RPMI8226 (cell line): Measurements from ENCODE around the gene AFF3.

ENCODE experiments used
- DNase-seq: peaks from one replicate; pipeline ENCODE4 v3.0.0-alpha.2; 2015

The AFF3 gene

GRCh38 chr2:99648906-99649789, 493.2 kb downstream of the AFF3 start:
- DNase-seq: no peak

DNA sequence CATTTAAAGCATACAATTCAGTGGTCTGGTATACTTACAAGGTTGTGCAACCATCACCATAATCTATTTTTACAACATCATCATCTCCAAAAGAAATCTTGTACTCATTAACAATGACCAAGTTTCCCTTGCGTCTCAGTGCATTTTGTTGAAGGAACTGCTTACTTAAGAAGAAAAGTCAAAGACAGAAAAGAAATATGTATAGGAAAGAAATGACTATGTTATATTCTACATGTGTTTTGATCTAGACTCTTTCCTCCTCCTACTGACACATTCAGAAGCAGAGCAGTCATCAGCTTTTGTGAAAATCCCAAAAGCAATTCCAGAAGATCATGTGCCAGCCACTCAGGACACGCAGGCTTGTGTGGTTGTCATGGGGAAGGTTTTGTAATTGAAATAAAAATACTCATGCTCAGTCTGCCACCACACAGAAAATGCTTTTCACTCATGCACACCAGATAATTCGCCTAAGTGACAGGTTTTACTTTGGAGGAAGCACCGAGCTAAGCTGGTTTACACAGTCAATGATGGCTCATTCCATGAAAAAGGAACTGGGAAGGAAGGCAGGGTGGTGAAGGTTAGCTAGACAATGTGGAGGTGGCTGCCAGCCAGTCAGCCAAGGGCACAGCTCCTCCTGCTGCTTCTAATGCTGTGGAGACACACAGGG, 494.1 kb downstream of the AFF3 start:
- no peak for DNase-seq

DNA sequence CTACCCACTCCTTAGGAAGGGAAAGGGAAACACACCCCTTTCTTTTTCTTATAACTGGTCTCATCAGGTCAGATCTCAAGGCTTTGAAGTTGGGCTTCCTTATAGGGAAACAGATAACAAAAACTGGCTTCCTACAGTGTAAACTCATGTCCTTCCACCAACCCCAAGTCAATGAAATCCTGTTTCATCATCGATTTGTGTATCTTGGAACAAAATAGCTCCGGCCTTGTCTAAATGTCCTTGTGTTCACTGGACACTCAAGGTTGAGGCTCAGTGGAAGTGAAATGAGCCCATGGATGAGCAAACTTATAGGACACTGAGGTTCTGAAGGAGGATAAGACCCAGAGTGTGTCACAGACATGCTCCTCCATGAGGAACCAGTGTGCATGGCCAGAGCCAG, 496.4 kb downstream of the AFF3 start:
- no peak for DNase-seq

DNA sequence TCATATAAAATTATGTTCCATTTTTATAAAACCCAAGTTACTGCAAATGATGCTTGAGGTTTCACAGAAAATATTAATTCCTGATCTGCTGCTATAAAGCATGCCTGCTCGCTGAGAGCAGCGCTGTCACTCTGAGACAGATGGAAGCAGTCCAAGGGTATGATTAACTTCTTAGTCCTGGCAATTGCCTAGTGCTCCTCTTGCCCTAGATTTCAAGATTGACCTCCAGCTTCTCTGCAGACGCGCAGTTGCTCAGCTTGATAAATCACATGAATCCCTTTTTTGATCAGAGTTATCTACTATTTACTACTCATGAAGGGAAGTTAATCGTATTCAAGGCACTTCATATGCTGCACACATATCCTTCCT, 498.0 kb downstream of the AFF3 start:
- DNase-seq: no peak

- DNase-seq: no peak
Measured at GRCh38 chr2:99643787-99644418, 498.5 kb downstream of the AFF3 start.

DNA sequence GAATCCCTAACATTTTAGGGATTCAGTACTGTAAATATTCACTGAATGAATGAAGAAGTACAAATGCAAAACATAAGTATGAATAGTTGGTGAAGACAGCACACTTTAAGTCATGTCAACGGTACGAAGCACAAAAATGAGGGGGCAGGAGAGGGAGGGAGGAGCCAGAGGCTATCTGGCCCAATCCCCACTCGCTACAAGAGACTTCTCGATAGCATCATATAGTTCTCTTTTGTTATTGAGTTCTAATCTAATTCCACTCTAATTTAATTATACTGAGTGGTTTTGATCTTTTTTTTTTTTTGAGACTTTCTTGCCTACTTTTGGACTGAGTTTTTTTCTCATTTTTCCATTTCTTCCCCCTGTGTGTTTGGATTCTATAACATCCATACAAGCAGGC, 500.4 kb downstream of the AFF3 start:
- DNase-seq: no peak

DNA sequence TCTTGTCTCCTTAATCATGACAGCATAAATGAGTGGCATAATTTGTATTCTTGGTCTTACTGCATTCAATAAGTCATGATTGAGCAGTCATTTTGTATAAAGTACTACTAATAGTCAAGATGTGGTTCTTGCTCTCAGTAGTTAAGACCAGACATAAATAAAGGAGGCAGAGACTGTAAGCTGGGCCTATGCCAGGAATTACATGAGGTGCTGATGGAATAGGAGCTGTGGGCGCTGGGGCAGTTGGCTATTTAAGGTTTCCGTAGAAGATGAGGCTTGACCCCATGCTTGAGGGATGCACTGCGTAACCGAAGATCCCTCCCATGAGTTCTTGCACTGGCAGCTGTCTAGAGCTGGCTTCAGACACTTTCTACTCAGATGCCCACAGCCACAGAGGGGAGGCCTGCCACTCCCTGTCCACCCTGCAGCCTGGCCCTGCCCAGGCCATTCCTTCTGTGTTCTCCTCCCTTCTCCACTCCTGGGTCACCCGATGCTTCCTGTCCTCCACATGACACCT, 501.7 kb downstream of the AFF3 start:
- no peak for DNase-seq

DNA sequence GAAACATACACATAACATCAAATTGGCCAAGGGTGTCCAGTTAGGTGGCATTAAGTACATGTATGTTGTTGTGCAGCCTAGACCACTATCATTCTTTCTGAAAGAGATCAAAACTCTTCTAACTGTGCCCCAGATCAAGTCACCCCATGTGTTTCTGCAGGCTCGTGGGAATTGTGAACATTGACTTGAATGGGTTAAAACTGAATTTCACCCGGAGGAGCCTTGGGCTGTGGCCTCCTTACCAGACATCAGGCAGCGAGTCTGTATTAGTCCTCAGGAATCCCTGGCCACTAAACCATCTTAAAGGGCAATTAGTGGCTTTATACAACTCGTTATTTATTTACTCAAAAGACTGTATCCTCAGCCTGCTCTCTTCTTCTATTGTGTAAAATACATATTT, 503.6 kb downstream of the AFF3 start:
- no peak for DNase-seq

GRCh38 chr2:99637159-99637697, 505.2 kb downstream of the AFF3 start:
- DNase-seq: no peak

- no peak for DNase-seq
Measured at GRCh38 chr2:99636144-99637034, 506.0 kb downstream of the AFF3 start.

- DNase-seq: no peak
Measured at GRCh38 chr2:99635710-99636109, 506.7 kb downstream of the AFF3 start.

- DNase-seq: peak; percentile 79
Measured at GRCh38 chr2:99634234-99634633, 508.2 kb downstream of the AFF3 start.

DNA sequence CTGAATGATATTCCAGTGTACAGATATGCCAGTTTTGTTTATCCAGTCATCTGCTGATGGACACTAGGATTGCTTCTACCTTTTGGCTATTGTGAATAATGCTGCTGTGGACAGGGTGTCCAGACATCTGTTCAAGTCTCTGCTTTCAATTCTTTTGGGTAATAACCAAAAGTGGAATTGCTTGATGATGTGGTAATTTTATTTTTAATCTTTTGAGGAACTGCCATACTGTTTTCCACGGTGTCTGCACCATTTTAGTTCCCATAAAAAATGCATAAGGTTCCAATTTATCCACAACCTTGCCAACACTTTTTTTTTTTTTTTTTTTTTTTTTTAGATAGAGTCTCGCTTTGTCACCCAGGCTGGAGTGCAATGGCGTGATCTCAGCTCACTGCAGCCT, 510.7 kb downstream of the AFF3 start:
- no peak for DNase-seq

- no peak for DNase-seq
Measured at GRCh38 chr2:99629320-99629719, 513.1 kb downstream of the AFF3 start.

DNA sequence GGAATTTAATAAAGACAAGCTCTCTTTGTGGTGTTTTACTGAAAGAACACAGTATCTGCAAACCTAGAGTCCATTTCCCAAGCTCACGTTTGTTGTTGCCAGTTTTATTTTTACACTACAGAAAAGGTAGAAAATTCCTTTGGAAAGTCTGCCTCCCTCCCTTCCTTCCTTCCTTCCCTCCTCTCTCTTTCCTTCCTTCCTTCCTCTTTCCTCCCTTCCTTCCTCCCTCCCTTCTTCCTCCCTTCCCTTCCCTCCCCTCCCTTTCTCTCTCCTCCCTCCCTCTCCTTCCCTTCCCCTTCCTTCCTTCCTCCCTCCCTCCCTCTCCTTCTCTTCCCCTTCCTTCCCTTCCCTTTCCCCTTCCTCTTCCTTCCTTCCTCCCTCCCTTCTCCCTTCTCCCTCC, 516.2 kb downstream of the AFF3 start:
- DNase-seq: no peak

DNA sequence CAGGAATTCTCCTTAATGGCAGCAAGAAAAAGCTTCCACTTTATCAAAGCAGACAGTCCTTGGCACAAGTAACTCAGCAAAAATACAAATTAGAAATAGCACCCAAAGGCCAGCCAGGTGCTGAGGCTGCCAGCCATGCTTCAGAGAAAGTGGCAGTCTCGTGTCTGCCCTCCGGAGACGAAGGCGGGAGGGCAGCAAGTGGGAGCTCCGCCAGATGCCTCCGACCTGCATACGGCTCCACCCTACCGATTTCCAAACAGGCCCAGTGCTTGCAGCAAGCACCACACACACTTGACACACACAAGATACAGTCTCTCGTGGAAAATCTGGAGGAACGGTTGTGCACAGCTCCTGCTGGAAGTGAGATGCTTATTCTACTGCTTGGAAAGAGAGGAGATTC, 517.7 kb downstream of the AFF3 start:
- DNase-seq: peak; percentile 23

- DNase-seq: no peak
Measured at GRCh38 chr2:99623613-99624012, 518.8 kb downstream of the AFF3 start.

DNA sequence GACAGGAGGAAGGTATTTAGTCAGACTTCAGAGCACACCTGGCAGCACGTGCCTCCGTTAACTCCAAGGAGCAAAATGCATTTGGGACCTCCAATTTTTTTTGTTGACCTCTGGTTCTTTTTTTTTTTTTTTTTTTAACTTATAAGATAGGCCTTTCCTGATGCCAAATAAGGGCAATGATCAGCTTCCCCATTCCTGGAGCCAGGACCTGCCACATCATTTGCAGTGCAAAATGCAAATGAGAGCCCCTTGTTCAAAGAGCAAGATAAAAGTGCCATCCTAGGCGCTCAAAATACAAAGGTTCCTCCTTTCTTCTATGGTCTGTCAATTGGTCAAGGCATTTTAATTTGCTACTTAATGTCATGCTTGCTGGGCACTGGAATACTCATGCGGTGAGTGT, 519.4 kb downstream of the AFF3 start:
- DNase-seq: no peak

DNA sequence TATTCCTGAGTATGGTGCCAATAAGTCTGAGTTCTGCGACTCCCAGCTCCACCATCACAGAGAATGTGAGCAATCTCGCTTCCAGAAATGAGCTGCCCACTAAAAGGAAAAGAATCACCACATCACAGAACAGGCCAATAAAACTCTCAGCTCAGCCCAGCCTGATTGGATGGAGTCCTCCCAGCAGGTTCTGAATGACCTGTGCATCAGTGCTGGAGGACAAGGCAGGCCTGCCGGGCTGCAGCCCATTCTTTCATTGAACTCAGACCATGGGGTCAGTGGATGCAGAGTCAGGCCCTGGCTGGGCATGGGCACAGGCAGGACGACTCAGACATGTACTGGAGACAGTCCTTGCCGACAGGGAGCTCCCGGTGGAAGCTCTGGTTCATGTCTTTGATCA, 519.9 kb downstream of the AFF3 start:
- no peak for DNase-seq

GRCh38 chr2:99621774-99622173, 520.6 kb downstream of the AFF3 start:
- no peak for DNase-seq

DNA sequence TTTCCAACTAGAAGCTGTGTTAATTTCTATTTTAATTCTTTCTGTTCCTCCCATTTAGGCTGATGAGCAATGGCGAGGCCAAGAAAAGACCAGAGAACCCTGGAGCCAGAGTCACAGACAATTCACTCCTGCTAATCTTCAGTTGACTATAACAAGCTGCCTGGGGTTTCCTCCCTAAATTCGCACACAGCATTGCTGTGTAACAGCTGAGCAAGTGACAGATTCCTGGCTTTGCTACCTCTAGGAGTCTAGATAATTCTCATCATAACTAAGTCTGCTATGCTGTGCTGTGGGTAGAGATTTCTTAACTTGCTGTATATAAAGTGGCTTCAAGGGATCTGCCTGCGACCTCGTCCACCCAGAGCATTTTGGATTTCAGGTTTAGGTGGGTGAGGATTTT, 521.3 kb downstream of the AFF3 start:
- no peak for DNase-seq

DNA sequence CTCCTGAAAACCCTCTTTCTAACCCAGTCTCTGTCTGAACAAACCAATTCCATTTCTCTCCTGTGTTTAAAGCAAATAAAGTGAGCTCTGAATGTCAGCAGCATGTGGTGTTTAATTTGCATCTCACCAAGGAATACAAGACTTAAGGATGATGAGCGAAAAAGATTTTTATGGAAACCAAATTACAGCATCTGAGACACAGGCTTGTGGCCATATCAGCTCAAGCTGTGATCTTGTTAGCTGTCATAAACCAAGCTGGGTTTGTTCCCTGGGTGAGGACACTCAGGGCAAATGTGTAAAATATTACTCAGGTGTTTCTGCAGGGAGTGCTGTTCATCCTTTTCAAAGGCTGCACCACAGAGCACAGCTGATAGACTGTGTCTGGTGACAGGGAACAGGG, 523.2 kb downstream of the AFF3 start:
- no peak for DNase-seq
